Measurements from ENCODE around the gene RSAD2.

GRCh38 chr2:6852195-6852594 lies 25.4 kb upstream of the RSAD2 start:
- TF ChIP-seq EP300 (conservative IDR thresholded peaks at IDR 0.05; ENCODE audit: poor library complexity, severe bottlenecking) (no peak), CTCF (IDR thresholded peaks at IDR 0.05; ENCODE audit: poor library complexity, severe bottlenecking) (no peak), MXI1 (conservative IDR thresholded peaks at IDR 0.05; ENCODE audit: poor library complexity, severe bottlenecking) (no peak), EZH2 (IDR thresholded peaks at IDR 0.05; ENCODE audit: borderline replicate concordance, insufficient read depth, low read length, poor library complexity, severe bottlenecking) (no peak), SMC3 (conservative IDR thresholded peaks at IDR 0.05; ENCODE audit: poor library complexity) (no peak), POLR2AphosphoS5 (IDR thresholded peaks at IDR 0.05) (no peak), RAD21 (conservative IDR thresholded peaks at IDR 0.05) (no peak), REST (IDR thresholded peaks at IDR 0.05; ENCODE audit: borderline replicate concordance) (no peak), TAF1 (IDR thresholded peaks at IDR 0.05; ENCODE audit: low read depth) (no peak)

Measured in neural cell (in vitro differentiated cells).